H1 (cell line): ENCODE measurements around the gene TNS3. TPM values are rescaled to one million over a fixed set of nuclear protein-coding genes. Genes with fewer than 3 reads are reported as not detected.

Source experiments
- FOSL1 ChIP-seq: IDR thresholded peaks from 2 replicates; pipeline ENCODE4 v1.6.1; 2011; ENCODE audit warnings: mild to moderate bottlenecking, low read depth, low read length, moderate library complexity; ENCODE audit not compliant: insufficient read depth
- RAD21 ChIP-seq, 2 experiments: IDR thresholded peaks in 1 of 2; conservative IDR thresholded peaks in 1 of 2; 2 replicates each; pipeline ENCODE4 v1.6.1; 2011; ENCODE audit warnings: low read depth in 2 of 2, low read length in 2 of 2, improper control_type of control experiment in 1 of 2, inconsistent platforms in 1 of 2, mild to moderate bottlenecking in 1 of 2, moderate library complexity in 1 of 2
- SIX5 ChIP-seq: IDR thresholded peaks from 2 replicates; pipeline ENCODE4 v1.6.1; 2011; ENCODE audit warnings: mild to moderate bottlenecking, low read depth, low read length
- SP4 ChIP-seq: IDR thresholded peaks from 2 replicates; pipeline ENCODE4 v1.6.1; 2012; ENCODE audit warnings: low read length, inconsistent platforms
- TEAD4 ChIP-seq: IDR thresholded peaks from 2 replicates; pipeline ENCODE4 v1.6.1; 2012; ENCODE audit warnings: low read depth, low read length, inconsistent platforms, mixed read lengths
- polyA plus RNA-seq, 7 experiments: library from polyadenylated mRNA; depleted of rRNA in 3 of 7; stranded (reverse) in 5 of 7; unstranded in 2 of 7; fragments of >200 nt in 5 of 7; fragments of 200-250 nt in 2 of 7; gene quantifications; 1 replicate in 5 of 7; 2 replicates in 1 of 7; 4 replicates in 1 of 7; pipeline versions ENCODE4 v1.2.1 to v1.2.3, GENCODE V29; 2011 to 2013; ENCODE audit warnings: missing spikeins in 2 of 7, mixed read lengths in 2 of 7
- total RNA-seq: library from RNA; stranded (reverse); fragmentation: NEBNext Ultra II Directional; extraction: Animal tissue kit (Norgen Biotek cat#: 25700); gene quantifications from 2 replicates; pipeline ENCODE4 v1.2.1, GENCODE V29; 2021

TNS3 gene
- total and polyA plus RNA-seq, 2 of the 8 experiments (the other 6 are each of a cell fraction or from before 2014, with no cell fraction given) = 11.9 to 24.2 TPM

DNA sequence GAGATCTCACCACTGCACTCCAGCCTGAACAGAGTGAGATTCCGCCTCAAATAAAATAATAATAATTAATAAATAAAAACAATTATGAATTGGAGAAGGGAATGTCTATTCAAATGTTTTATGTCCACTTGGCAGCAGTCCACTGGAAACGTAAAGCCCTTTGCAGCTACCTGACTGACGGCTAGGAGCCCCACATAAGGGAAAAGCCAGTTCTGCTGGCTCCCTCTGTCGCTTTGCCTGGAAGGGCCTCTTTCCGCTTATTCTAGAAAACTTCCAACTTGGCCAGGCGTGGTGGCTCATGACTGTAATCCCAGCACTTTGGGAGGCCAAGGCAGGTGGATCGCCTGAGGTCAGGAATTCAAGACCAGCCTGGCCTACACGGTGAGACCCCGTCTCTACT is 6.1 kb upstream of the TNS3 start (continued):
- TF ChIP-seq RAD21 (IDR thresholded peaks at IDR 0.05 in 1 of 2, conservative IDR thresholded peaks at IDR 0.05 in 1 of 2; ENCODE audit: low read depth in 2 of 2, low read length in 2 of 2) (no peak), TEAD4 (no peak), SIX5 (no peak), SP4 (no peak), FOSL1 (no peak)
